NCI-H2107 treated with DMSO at 0.1 percent for 48 hours (cell line): ENCODE data around the gene PAXIP1.

ENCODE experiments used
- DNase-seq: peaks from one replicate; lab custom pipeline; 2025; ENCODE audit not compliant: unreplicated experiment; lab: John Stamatoyannopoulos, UW

PAXIP1 gene

GRCh38 chr7:154997840-154998370, 5.0 kb downstream of the PAXIP1 start:
- DNase-seq: no peak

DNA sequence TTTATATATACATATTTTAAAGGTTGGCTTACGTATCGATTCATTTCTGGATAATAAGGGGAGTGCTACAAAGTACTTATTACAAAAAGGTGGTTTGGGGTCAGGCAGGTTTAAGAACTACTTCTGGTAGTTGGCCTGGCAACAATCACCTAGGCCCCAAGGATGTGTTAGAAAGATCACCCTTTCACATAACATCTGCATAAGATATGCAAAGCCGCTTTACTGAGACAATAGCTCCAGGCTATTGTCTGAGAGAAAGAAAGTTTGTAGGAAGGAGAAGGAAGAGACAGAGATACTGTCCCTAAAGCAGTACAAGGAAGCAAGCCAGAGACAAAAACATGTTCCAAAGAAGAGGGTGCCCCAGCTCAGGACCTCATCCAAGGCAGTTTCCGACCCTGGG, 6.2 kb downstream of the PAXIP1 start:
- no peak for DNase-seq

DNA sequence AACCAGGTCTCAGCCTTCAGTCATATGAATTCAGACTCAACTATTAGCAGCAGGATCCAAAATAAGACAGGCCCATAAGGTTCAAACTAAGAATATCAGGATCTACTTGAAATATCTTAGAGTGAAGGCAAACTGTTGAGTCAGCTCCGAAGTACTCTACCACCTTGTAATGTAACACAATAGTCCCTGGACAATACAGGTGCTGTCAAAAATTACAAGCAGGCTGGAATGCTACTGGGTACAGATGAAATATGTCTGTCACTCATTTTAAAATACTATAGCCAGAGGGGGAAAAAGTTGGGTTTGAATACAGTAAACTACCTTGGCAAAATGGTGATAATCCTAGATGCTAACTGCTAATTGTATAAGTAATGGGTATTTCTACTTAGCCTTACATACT, 6.8 kb downstream of the PAXIP1 start:
- no peak for DNase-seq

- DNase-seq: no peak
Measured at GRCh38 chr7:154994996-154995395, 7.9 kb downstream of the PAXIP1 start.

DNA sequence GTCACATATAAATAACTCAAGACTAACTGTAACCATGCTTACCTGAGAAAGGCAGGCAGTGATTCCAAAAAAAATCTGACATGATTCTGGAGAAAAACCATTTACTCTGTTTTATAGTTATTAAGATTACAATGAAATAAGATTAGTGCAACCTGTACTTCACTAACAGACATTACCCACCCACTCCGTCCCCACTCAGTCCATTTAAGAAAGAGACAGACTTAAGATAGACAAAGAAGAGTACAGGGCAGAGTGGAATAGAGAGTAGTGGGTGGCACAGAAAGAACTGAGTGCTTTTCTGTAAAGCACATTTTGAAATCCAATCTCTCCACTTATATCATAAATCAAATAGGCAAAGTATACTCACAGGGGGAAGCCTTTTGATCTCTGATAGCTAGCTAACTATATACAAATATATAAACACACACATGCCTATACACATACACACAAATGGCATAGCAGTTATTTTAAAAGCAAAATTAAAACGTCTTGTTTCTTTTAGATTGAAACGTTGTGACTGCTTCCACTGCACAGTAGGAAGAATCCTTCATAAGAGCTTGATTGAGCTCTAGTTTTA, 11.9 kb downstream of the PAXIP1 start:
- DNase-seq: no peak

DNA sequence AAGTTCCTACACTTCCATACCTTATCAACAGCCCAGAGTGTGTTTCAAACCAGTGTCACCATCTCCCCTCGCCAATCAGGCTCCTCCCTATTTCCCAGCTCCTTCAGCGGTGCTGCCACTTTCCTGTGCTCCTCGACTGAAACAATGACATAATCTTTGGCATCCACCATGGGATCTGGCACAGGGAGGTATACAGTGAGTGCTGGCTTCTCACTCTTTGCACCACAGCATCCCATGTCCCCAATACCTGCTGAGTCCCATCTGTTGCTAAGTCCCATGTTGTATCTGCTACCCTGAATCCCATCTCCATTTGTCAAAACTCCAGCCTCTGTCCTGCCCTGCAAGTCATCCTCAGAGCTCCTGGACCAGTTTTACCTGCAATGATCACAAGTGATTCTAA, 15.4 kb downstream of the PAXIP1 start:
- no peak for DNase-seq

- no peak for DNase-seq
Measured at GRCh38 chr7:154986200-154986945, 16.6 kb downstream of the PAXIP1 start.

DNA sequence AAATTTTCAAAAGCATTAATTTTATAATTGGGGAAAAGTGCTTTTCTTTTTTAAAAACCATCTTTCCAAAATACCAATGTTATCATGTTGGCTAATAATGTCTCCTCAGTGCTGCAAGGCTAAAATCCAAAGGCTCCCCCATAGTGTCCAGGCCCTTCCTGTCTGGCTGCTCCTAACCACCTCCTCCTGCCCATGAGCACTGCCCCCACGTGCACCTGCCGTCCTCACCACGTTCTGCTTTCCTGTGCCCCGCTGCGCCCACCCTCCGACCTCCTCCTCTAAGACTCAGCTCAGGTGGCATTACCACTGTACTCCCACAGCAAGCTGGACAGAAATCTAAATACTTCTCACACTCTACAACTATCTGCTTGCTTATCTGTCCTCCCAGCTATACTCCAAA, 17.7 kb downstream of the PAXIP1 start:
- no peak for DNase-seq

DNA sequence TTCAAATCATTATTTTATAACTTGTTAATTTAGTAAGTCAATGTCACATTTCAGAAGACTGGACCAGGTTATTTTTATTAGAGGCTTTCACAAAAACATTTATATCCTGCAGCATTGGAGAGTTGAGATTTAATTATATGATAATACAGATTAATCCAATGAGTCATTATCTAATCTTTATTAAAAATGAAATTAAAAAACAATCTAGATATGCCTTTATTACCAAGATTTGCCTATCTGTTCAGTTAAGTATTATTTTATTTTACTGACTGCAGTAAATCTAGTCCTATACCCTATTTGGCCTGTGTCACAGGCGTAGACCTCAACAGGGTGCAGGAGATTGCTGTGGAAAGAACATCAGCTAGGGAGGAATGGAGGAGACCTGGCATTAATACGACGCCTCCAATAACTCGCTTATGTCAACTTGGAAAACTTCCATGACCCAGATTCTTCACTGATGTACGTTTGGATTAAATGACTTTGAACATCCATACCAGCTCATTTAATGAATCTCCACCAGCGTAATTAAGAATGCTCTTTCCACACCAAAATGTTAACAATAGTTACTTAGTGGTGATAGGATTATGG, 18.2 kb downstream of the PAXIP1 start:
- no peak for DNase-seq

DNA sequence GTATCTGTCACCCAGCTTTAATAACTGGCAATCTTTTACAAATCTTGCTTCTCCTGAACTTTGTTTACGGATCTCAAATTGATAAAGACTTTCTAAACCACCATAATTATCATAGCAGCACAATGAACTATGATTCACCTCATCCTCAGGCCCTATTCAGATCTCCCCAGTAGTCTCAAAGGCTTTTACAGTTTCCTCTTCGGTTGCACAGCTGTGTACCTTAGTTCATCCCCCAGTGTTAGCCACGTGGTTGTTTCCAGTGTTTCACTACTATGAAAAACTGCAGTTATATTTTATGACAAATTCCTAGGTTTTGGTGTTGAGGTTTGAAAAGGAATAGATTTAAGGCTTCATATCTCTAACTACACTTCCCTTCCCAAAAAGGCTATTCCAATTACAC, 24.9 kb downstream of the PAXIP1 start:
- DNase-seq: no peak

DNA sequence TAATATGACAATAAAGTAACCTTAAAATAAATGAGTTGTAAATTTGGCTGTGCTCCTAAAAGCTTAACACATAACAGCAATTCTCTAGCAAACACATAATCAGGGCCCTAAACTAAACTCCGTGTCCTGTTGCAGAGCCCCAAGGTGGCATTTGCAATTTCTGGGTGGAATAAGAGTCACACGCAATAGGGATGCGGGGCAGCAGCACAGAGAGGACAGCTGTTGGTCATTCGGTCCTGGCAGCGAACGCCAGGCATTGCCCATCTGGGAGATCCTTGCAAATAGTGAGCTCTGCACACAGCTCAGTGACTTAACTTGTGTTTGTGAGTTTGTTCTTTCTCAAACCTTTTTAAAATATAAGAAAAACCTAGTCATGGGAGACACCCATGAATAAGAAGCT, 25.7 kb downstream of the PAXIP1 start:
- no peak for DNase-seq

DNA sequence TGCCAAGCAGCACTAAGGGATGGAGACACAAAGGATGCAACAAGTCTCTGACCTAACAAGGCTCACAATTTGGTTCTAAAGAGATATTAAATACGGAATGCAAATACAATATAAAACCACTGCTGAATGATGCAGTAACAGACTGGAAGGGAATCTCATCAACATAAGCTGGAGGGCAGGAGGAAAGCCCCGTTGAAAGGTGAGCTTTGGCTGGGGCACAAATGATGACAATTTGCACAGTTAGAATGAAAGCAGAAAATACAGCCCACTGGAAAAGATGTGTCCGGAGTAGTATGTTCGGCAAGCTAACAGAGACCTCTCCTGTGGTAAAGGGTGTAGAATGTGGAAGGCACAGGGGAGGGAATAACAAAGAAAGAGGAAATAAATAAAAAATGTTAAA, 26.1 kb downstream of the PAXIP1 start:
- no peak for DNase-seq

- DNase-seq: no peak
Measured at GRCh38 chr7:154975984-154976383, 26.9 kb downstream of the PAXIP1 start.

- DNase-seq: no peak
Measured at GRCh38 chr7:154973381-154973780, 29.5 kb downstream of the PAXIP1 start.

- DNase-seq: peak; percentile 68
Measured at GRCh38 chr7:154968336-154969001, 34.5 kb downstream of the PAXIP1 start.

GRCh38 chr7:154967401-154967955, 35.4 kb downstream of the PAXIP1 start:
- DNase-seq: no peak

- DNase-seq: no peak
Measured at GRCh38 chr7:154965014-154965413, 37.9 kb downstream of the PAXIP1 start.

DNA sequence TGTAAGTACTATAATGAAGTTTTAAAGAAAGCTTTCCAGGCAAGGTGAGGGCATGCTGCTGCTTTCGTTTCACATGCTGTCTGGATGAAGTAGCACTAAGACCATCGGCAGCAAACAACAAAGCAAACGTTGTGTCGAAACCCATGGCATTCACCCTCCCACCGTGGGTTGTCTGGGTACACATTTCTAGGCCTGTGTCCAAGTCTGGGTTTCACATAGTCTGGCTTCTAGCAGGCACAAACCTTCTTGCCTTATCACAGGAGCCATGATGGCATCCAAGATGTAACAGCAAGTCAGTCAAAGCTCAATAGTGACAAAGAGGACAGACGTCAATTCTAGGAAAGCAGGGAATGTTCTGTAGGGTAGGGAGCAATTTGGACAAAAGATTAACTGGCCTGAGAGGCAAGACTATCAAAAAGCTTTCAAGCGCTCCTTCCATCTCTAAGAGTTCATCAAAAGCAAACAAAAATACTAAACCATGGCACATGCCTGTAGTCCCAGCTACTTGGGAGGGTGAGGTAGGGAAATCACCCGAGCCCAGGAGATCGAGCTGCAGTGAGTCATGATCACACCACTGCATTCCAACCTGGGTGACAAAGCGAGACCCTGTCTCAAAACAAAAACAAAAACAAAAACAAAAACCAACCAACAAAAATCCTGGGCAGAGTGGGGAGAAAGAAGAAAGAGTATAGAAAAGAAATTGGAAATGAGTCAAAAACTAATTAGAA, 42.7 kb downstream of the PAXIP1 start:
- no peak for DNase-seq

- no peak for DNase-seq
Measured at GRCh38 chr7:154956427-154956826, 46.5 kb downstream of the PAXIP1 start.

DNA sequence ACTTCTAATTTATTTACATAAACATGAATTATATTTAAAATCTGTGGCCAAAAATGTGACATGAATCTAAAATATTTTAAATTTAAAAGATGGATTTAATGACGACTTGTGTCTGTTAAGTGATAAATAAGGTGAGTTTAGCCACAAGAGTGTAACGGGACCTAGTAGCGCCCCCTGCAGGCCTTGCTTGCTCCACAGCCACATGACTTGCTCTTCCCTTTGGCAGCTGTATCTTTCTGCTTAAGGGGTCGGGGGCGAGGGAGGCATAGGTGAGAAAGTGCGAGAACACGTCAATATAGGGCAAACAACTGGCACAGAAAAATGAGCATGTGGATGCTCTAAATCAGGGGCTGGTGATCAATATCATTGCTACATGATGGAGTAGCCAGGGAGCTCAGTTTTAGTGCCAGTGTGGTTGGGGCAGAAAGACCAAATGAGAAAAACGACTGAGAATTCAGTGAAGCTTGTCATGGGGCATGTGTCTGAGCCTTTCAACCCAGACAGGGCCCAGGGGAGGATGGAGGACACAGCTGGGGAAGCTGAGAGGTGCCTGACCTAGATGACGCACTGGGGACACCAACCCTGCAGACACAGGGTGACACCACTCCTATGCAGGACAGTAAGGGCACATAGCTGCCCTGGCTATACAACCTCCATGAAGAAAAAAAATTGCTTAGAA, 49.8 kb downstream of the PAXIP1 start:
- DNase-seq: no peak
